Stimulated activated CD8-positive, alpha-beta memory T cell treated with anti-CD3 and anti-CD28 coated beads, Interleukin-12 subunit alpha, Interleukin-12 subunit beta, amount 100 ng/mL, for 24 hours (primary cell): ENCODE data around the gene TRIM45.
A peak's percentile ranks its signal among the peaks of the same experiment; 100 is the strongest.
"Not testable (repeated sequence)": the region's sequence is repeated elsewhere in the genome, so short reads cannot be mapped to it uniquely, and the experiment has no call there.

Source experiments
- DNase-seq: peaks from one replicate; pipeline ENCODE4 v3.0.0-alpha.2; 2020; ENCODE audit errors: extremely low read depth

The TRIM45 gene

GRCh38 chr1:117121589-117122329 is at the start of gene TRIM45:
TRIM45 (minus strand) TSS chr1:117121749; CDS start chr1:117121201, 548 bp downstream.
- DNase-seq = peak; percentile 53

GRCh38 chr1:117169871-117170596 is 48.5 kb upstream of the TRIM45 start:
- DNase-seq = no peak

GRCh38 chr1:117167402-117167801 is 45.9 kb upstream of the TRIM45 start:
- DNase-seq = no peak

- no peak for DNase-seq
Measured at GRCh38 chr1:117166076-117166475, 44.5 kb upstream of the TRIM45 start.

GRCh38 chr1:117164209-117164608 is 42.7 kb upstream of the TRIM45 start:
- no peak for DNase-seq

GRCh38 chr1:117162816-117163215 is 41.3 kb upstream of the TRIM45 start:
- DNase-seq = no peak

- no peak for DNase-seq
Measured at GRCh38 chr1:117161887-117162286, 40.3 kb upstream of the TRIM45 start.

- DNase-seq = not testable (repeated sequence)
Measured at GRCh38 chr1:117151305-117151704, 29.8 kb upstream of the TRIM45 start.

GRCh38 chr1:117150316-117150715 is 28.8 kb upstream of the TRIM45 start:
- no peak for DNase-seq

- no peak for DNase-seq
Measured at GRCh38 chr1:117147856-117148588, 26.5 kb upstream of the TRIM45 start.

GRCh38 chr1:117147341-117147831 is 25.8 kb upstream of the TRIM45 start:
- DNase-seq = no peak

- DNase-seq = no peak
Measured at GRCh38 chr1:117146575-117147340, 25.2 kb upstream of the TRIM45 start.

GRCh38 chr1:117146072-117146471 is 24.5 kb upstream of the TRIM45 start:
- DNase-seq = no peak

GRCh38 chr1:117143871-117144270 is 22.3 kb upstream of the TRIM45 start:
- DNase-seq = no peak

- no peak for DNase-seq
Measured at GRCh38 chr1:117143172-117143571, 21.6 kb upstream of the TRIM45 start.

GRCh38 chr1:117142200-117142599 is 20.7 kb upstream of the TRIM45 start:
- no peak for DNase-seq

GRCh38 chr1:117138561-117138960 is 17.0 kb upstream of the TRIM45 start:
- no peak for DNase-seq

- no peak for DNase-seq
Measured at GRCh38 chr1:117138106-117138505, 16.6 kb upstream of the TRIM45 start.

GRCh38 chr1:117137281-117137855 is 15.8 kb upstream of the TRIM45 start:
- DNase-seq = no peak

GRCh38 chr1:117136749-117137148 is 15.2 kb upstream of the TRIM45 start:
- DNase-seq = no peak

GRCh38 chr1:117135329-117135728 is 13.8 kb upstream of the TRIM45 start:
- DNase-seq = no peak
